HG02973 (cell line): ENCODE results near the gene PRMT9.

ENCODE experiments used
- ATAC-seq: cut with Tn5 transposase; IDR thresholded peaks from one replicate; pipeline ENCODE4 v1.9.1; 2021; ENCODE audit warnings: moderate library complexity; ENCODE audit not compliant: unreplicated experiment

Gene PRMT9

GRCh38 chr4:147683717-147684700 is at the start of gene PRMT9:
PRMT9 (minus strand) TSS chr4:147684163; CDS start chr4:147683987, 176 bp downstream.
- ATAC-seq, result peak; percentile 100

GRCh38 chr4:147732518-147733235 is 48.7 kb upstream of the PRMT9 start:
- ATAC-seq, result peak; percentile 26

- peak; percentile 52 for ATAC-seq
Observed at GRCh38 chr4:147731580-147732517, 47.9 kb upstream of the PRMT9 start, which contains the start of gene ARHGAP10. ARHGAP10 (plus strand) TSS chr4:147732088; CDS start chr4:147732302, 214 bp downstream.

- no peak for ATAC-seq
Observed at GRCh38 chr4:147730333-147730732, 46.4 kb upstream of the PRMT9 start.

GRCh38 chr4:147727476-147728028 is 43.6 kb upstream of the PRMT9 start:
- no peak for ATAC-seq

DNA sequence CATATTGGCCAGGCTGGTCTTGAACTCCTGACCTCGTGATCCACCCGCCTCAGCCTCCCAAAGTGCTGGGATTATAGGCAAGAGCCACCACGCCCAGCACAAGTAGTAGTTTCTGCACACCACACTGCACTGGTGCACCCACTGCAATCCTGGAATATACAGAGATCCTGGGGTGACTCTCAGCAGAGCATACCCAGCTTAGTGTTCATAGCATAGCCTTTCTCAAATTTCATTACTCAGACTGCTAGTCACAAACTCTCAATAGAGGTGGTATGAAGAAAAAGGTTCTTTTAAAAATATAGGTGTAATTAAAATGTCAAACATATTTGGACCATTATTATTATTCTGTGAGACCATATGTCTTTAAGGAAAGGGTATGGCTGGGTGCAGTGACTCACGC is 41.7 kb upstream of the PRMT9 start:
- ATAC-seq, result no peak

DNA sequence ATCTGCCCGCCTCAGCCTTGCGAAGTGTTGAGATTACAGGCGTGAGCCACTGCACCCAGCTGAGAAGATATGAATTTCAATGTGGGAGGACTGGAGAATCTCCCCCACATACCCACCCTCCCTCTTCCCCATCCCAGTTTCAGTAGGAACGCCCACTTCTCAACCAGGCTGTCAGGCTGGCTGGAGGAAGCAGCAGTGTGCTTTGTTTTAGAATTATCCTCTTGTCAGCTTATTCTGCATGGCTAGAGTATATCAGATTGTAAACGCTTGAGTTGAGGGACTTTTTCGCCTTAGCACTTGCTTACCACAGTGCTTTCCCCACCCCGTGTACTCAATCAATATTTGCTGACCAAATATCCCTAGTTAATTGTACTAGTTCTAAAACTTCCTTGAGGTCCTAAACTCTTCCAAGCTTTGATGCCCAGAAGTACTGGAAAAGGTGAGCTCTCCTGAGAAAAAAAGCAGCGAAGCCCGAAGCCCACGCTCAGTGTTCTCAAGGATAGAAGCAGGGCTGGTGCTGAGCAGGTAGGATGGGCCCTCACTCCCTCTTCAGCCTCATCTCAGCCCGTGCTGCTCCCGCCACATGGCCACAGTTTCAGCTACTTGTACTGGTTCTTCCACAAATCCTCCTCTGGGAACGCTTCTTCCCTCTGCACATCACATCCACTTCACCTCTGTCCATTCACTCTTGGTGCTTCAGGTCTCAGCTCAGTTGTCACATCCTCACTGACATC is 40.7 kb upstream of the PRMT9 start:
- no peak for ATAC-seq

- ATAC-seq, result no peak
Observed at GRCh38 chr4:147723326-147723725, 39.4 kb upstream of the PRMT9 start.

GRCh38 chr4:147717878-147718277 is 33.9 kb upstream of the PRMT9 start:
- peak; percentile 92 for ATAC-seq

GRCh38 chr4:147714575-147715401 is 30.8 kb upstream of the PRMT9 start:
- ATAC-seq, result no peak

DNA sequence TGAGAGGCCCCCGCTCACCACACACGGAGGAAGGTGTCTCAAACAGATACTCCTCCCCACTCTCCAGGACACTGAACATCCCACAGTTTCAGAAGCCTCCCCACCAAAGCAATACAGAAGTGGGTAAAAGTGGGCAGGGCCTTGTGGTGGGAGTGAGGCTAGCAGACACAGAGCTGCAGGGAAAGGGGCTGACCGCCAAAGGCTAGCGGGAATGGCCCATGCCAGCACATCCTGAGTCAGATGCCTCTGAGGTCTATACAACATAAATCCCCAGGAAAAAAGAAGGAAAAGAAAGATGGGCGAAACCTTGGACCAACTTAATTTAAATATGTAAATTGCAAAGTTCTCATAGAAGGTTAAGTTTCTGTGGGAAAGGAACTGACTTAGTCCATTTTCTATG is 26.0 kb upstream of the PRMT9 start:
- no peak for ATAC-seq

GRCh38 chr4:147707892-147708672 is 24.1 kb upstream of the PRMT9 start:
- no peak for ATAC-seq

- ATAC-seq, result no peak
Observed at GRCh38 chr4:147704846-147705245, 20.9 kb upstream of the PRMT9 start.

DNA sequence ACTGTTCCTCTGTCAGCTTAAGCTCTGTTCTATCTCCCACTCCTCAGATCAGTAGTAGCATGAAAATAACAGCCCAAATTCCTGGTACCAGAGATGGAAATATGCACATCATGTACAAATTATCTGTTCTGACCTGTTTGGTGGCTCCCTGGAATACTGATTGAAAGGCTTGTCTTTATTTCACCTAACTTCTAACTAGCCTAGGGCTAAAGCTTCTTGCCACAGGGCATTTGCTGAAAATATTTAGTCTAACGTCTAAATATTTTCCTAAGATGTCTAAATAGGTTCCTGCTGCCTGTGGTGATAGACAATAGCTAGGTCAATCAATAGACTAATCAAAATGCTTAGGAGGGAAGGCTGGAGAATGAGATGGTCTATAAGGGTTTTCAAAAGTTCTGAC is 12.9 kb upstream of the PRMT9 start:
- no peak for ATAC-seq

DNA sequence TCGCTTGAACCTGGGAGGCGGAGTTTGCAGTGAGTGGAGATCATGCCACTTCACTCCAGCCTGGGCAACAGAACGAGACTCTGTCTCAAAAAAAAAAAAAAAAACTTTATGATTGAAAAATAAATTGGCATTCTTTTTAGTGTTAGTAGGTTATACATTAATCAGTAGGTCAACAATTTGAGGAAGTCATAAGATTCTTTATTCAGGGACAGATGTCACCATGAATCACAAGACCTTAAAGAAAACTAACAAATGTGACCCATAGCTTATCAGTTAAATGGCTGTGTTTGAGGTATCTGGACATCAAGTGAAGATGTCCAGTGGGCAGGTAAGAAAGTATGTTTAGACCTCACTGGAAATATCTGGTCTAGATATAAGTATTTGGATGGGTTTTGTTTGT is 9.3 kb upstream of the PRMT9 start:
- no peak for ATAC-seq

- ATAC-seq, result no peak
Observed at GRCh38 chr4:147691820-147692219, 7.9 kb upstream of the PRMT9 start.

DNA sequence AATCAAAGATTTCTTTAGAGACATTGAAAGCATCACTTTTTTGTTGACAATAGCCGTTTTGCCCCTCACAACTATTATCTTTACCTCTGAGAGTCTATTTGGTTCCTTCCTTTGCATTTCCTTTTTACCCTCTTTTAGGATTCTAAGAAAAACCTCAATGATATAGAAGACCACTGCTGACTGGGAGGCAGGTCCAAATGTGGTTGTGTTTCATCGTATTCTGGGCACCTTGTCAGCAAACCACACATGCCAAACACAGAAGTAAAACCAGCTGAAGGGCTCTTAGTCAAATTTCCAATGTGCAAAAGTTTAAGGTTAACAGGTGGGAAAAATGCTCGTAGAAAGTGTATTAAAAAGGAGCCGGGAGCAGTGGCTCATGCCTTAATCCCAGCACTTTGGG is 5.1 kb upstream of the PRMT9 start:
- ATAC-seq, result no peak

- no peak for ATAC-seq
Observed at GRCh38 chr4:147683188-147683591, 773 bp downstream of the PRMT9 start.
